Thyroid gland (tissue), 4 donors: ENCODE results near the gene C1orf35. TPM values are rescaled to one million over a fixed set of nuclear protein-coding genes. Genes with fewer than 3 reads are reported as not detected.

Source experiments
- DNase-seq, 2 donors: peaks; one replicate each; pipeline ENCODE4 v3.0.0-alpha.2; 2019
- H3K27ac ChIP-seq, 3 donors: fragments of 200-600 bp; sonication (generic); 1 replicate in 2 of 3; 2 replicates in 1 of 3; pipeline ENCODE4 v1.5.1; 2016 to 2019; ENCODE audit warnings: mild to moderate bottlenecking in 1 of 3, moderate library complexity in 1 of 3
- H3K27me3 ChIP-seq: fragments of 200-600 bp; sonication (generic); one replicate; pipeline ENCODE4 v1.5.1; 2019
- H3K36me3 ChIP-seq, 2 donors: fragments of 200-600 bp; sonication (generic); one replicate each; pipeline ENCODE4 v1.5.1; 2016 to 2019
- H3K4me1 ChIP-seq, 2 donors: fragments of 200-600 bp; sonication (generic); one replicate each; pipeline ENCODE4 v1.5.1; 2017 to 2019
- H3K4me3 ChIP-seq, 3 donors: fragments of 200-600 bp; sonication (generic); replicated peaks in 1 of 3; 1 replicate in 2 of 3; 2 replicates in 1 of 3; pipeline ENCODE4 v1.5.1; 2016; ENCODE audit warnings: mild to moderate bottlenecking in 1 of 3
- H3K9me3 ChIP-seq: fragments of 200-600 bp; sonication (generic); one replicate; pipeline ENCODE4 v1.5.1; 2017
- CTCF ChIP-seq, 6 experiments: fragments of 200-600 bp in 3 of 6; fragments of 450-650 bp in 3 of 6; sonication (generic) in 3 of 6; IDR thresholded peaks; one replicate each; pipeline ENCODE4 v1.5.1; 2016 to 2019; ENCODE audit warnings: antibody characterized with exemption in 6 of 6, mild to moderate bottlenecking in 2 of 6, inconsistent platforms in 1 of 6, moderate library complexity in 1 of 6
- POLR2A ChIP-seq, 2 donors: fragments of 450-650 bp; IDR thresholded peaks; one replicate each; pipeline ENCODE4 v1.6.1; 2017; ENCODE audit warnings: antibody characterized with exemption in 2 of 2, mild to moderate bottlenecking in 2 of 2, moderate library complexity in 1 of 2
- WGBS, 2 donors: methylation state at CpG; one replicate each; pipeline ENCODE4 v1.1.5; 2017; 5-methylcytosine and 5-hydroxymethylcytosine counted together
- intact Hi-C: fragments of 100-400 bp; cut with DNase I; formaldehyde crosslinking; loops from one replicate; pipeline ENCODE4 v1.15.1; 2023
- total RNA-seq, 4 donors: library from RNA; depleted of rRNA; stranded (reverse); fragments of >200 nt; gene quantifications; one replicate each; pipeline ENCODE4 v1.2.3, GENCODE V29; 2016

C1orf35 gene
- total RNA-seq, 4 donors from 2014 or later = 8.3 to 26.5 (median 13.6) TPM

GRCh38 chr1:228145463-228146416 is 42.6 kb upstream of the C1orf35 start:
- intact Hi-C loops = no loop called here
- WGBS, 2 donors = 93 to 94% methylated on average over 14 to 17 of the region's 31 CpGs
- H3K4me1 ChIP-seq = peaks cover 23 to 62% of the 10 kb centered on the region in 2 donors
- DNase-seq = no peak
- H3K4me3 ChIP-seq = no peak overlapping the region
- no peaks in the 10 kb centered on the region for H3K9me3 ChIP-seq
- H3K36me3 ChIP-seq = peaks cover 12 to 16% of the 10 kb centered on the region in 2 donors
- H3K27ac ChIP-seq = no peak overlapping the region
- TF ChIP-seq CTCF (IDR thresholded peaks at IDR 0.05) (no peak), POLR2A (IDR thresholded peaks at IDR 0.05) (no peak)
- H3K27me3 ChIP-seq = no peaks in the 10 kb centered on the region

- peaks cover 23 to 55% of the 10 kb centered on the region in 2 donors for H3K4me1 ChIP-seq
- H3K27ac ChIP-seq = no peak overlapping the region
- no peaks in the 10 kb centered on the region for H3K27me3 ChIP-seq
- TF ChIP-seq CTCF (IDR thresholded peaks at IDR 0.05) = no peak
- TF ChIP-seq POLR2A (IDR thresholded peaks at IDR 0.05) = no peak
- H3K36me3 ChIP-seq = peaks cover 12 to 16% of the 10 kb centered on the region in 2 donors
- DNase-seq = no peak
- intact Hi-C loops = loop anchor here (5.0 kb wide), 1 partner anchor 38 kb away; the partner anchor contains the start of gene MRPL55
- no peak overlapping the region for H3K4me3 ChIP-seq
- no peaks in the 10 kb centered on the region for H3K9me3 ChIP-seq
- 92 to 100% methylated on average over 1 to 5 of the region's 8 CpGs for WGBS, 2 donors
These were observed 41.8 kb upstream of the C1orf35 start for GRCh38 chr1:228144993-228145343.

- peaks cover 12 to 16% of the 10 kb centered on the region in 2 donors for H3K36me3 ChIP-seq
- peaks cover 23 to 50% of the 10 kb centered on the region in 2 donors for H3K4me1 ChIP-seq
- WGBS, 2 donors = 78 to 84% methylated on average over 6 to 13 of the region's 16 CpGs
- intact Hi-C loops = loop anchor here (5.0 kb wide), 1 partner anchor 37 kb away; the partner anchor contains the start of gene MRPL55
- H3K27me3 ChIP-seq = no peaks in the 10 kb centered on the region
- no peak overlapping the region for H3K27ac ChIP-seq
- no peak for TF ChIP-seq CTCF (IDR thresholded peaks at IDR 0.05)
- TF ChIP-seq POLR2A (IDR thresholded peaks at IDR 0.05) = no peak
- H3K4me3 ChIP-seq = no peak overlapping the region
- no peaks in the 10 kb centered on the region for H3K9me3 ChIP-seq
- no peak for DNase-seq
These were observed 41.3 kb upstream of the C1orf35 start for GRCh38 chr1:228144193-228144992.

- Histone ChIP-seq H3K36me3 (peaks cover 12 to 16% of the 10 kb centered on the region in 2 donors), H3K9me3 (no peaks in the 10 kb centered on the region), H3K4me3 (no peak overlapping the region), H3K4me1 (peaks cover 23 to 42% of the 10 kb centered on the region in 2 donors), H3K27me3 (no peaks in the 10 kb centered on the region), H3K27ac (no peak overlapping the region)
- DNase-seq = no peak
- TF ChIP-seq CTCF (IDR thresholded peaks at IDR 0.05) = no peak
- WGBS, 2 donors = 86 to 90% methylated on average over 12 of the region's 12 CpGs
- intact Hi-C loops = loop anchor here (5.0 kb wide), 1 partner anchor 36 kb away; the partner anchor contains the start of gene MRPL55
These were observed 40.5 kb upstream of the C1orf35 start for GRCh38 chr1:228143480-228144192.
